GM18520 (cell line): ENCODE results near the gene KIAA1217.

Source experiments
- ATAC-seq: cut with Tn5 transposase; IDR thresholded peaks from one replicate; pipeline ENCODE4 v1.9.1; 2021; ENCODE audit not compliant: unreplicated experiment

Gene KIAA1217

GRCh38 chr10:24240041-24240751 is 31.3 kb downstream of the KIAA1217 start:
- ATAC-seq = no peak

GRCh38 chr10:24241536-24242040 is 32.6 kb downstream of the KIAA1217 start:
- no peak for ATAC-seq

GRCh38 chr10:24242562-24242961 is 33.6 kb downstream of the KIAA1217 start:
- ATAC-seq = no peak

- ATAC-seq = no peak
Observed at GRCh38 chr10:24246365-24246764, 37.4 kb downstream of the KIAA1217 start.

GRCh38 chr10:24247841-24248240 is 38.9 kb downstream of the KIAA1217 start:
- no peak for ATAC-seq

GRCh38 chr10:24249829-24250415 is 41.0 kb downstream of the KIAA1217 start:
- no peak for ATAC-seq

- ATAC-seq = no peak
Observed at GRCh38 chr10:24251547-24251946, 42.6 kb downstream of the KIAA1217 start.

- no peak for ATAC-seq
Observed at GRCh38 chr10:24254180-24254579, 45.2 kb downstream of the KIAA1217 start.

GRCh38 chr10:24255115-24255880 is 46.4 kb downstream of the KIAA1217 start:
- no peak for ATAC-seq

- ATAC-seq = no peak
Observed at GRCh38 chr10:24255881-24256311, 47.0 kb downstream of the KIAA1217 start.

GRCh38 chr10:24256619-24257107 is 47.7 kb downstream of the KIAA1217 start:
- no peak for ATAC-seq

- no peak for ATAC-seq
Observed at GRCh38 chr10:24257588-24257987, 48.6 kb downstream of the KIAA1217 start.

- ATAC-seq = no peak
Observed at GRCh38 chr10:24259365-24260130, 50.6 kb downstream of the KIAA1217 start.

- no peak for ATAC-seq
Observed at GRCh38 chr10:24261627-24262026, 52.7 kb downstream of the KIAA1217 start.

GRCh38 chr10:24262929-24263590 is 54.1 kb downstream of the KIAA1217 start:
- no peak for ATAC-seq

GRCh38 chr10:24269476-24269875 is 60.5 kb downstream of the KIAA1217 start:
- ATAC-seq = no peak

GRCh38 chr10:24272374-24272773 is 63.4 kb downstream of the KIAA1217 start:
- ATAC-seq = no peak

- ATAC-seq = no peak
Observed at GRCh38 chr10:24277277-24277676, 68.3 kb downstream of the KIAA1217 start.

GRCh38 chr10:24277771-24278170 is 68.8 kb downstream of the KIAA1217 start:
- no peak for ATAC-seq

- no peak for ATAC-seq
Observed at GRCh38 chr10:24278176-24278889, 69.4 kb downstream of the KIAA1217 start.
